SKM-1 (cell line): Measurements from ENCODE around the gene MYBPHL.

ENCODE experiments used
- DNase-seq: peaks from one replicate; lab custom pipeline; 2025; ENCODE audit not compliant: unreplicated experiment; lab: John Stamatoyannopoulos, UW

Gene MYBPHL

DNA sequence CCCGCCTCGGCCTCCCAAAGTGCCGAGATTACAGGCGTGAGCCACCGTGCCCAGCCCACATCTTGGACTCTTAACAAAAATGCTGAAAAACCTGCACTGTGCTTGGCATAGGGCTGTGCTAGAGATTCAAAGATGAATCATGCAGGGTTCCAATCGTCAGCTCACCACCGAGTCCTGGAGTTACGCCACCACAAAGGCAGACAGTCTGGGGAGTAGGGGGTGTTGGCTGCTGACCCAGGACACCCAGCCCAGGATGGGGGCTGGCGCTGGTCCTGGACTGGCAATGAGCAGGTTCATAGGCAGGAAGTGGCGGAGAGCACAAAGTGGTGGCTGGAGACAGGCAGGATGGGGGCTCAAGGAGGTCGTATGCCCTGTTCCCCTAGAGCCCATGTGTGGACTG is 39.8 kb downstream of the MYBPHL start:
- DNase-seq, result no peak

DNA sequence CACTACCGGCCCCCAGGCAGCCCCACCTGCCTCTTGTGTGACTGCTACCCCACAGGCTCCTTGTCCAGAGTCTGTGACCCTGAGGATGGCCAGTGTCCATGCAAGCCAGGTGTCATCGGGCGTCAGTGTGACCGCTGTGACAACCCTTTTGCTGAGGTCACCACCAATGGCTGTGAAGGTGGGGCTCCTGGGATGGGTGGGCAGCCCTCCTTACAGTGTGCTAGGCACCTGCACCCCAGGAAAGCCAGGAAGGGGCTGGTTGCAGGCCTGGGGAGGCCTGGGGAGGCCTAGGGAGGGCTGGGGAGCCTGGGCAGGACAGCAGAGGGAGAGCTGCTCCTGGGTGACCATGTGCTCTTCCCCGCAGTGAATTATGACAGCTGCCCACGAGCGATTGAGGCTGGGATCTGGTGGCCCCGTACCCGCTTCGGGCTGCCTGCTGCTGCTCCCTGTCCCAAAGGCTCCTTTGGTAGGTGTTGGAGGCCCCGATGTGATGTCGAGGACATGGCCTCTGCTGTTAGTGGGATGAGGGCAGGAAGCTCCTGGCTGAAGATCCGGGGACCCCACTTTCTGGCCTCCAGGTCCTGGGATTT is 41.0 kb downstream of the MYBPHL start:
- DNase-seq, result no peak

DNA sequence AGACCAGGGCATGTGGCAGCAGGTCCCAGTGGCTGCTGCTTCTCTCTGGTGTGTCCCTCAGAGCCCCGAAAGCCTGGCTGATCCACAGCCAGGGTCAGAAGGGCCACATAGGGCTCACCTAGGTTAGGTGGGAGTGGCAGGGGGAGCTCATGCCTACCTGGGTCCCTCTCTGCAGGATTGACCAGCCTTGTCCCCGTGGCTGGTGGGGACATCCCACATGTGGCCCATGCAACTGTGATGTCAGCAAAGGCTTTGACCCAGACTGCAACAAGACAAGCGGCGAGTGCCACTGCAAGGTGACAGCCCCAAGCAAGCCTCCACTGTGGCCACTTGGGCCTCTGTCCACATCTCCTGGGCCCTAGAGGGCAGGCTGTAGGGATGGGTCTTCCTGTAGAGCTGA is 41.8 kb downstream of the MYBPHL start:
- DNase-seq, result no peak

DNA sequence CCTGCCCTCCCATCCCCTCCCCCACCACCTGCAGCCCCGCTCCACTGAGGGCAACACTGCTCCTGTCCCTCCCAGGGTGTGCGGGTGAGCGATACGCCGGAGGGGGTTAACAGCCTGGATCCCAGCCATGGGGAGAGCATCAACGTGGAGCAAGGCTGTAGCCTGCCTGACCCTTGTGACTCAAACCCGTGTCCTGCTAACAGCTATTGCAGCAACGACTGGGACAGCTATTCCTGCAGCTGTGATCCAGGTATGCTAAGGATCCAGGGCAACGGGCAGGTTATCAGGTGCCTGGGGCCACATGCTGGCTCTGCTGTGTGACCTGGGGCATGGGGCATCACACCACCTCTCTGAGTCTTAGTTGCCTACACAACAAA is 42.4 kb downstream of the MYBPHL start:
- no peak for DNase-seq

DNA sequence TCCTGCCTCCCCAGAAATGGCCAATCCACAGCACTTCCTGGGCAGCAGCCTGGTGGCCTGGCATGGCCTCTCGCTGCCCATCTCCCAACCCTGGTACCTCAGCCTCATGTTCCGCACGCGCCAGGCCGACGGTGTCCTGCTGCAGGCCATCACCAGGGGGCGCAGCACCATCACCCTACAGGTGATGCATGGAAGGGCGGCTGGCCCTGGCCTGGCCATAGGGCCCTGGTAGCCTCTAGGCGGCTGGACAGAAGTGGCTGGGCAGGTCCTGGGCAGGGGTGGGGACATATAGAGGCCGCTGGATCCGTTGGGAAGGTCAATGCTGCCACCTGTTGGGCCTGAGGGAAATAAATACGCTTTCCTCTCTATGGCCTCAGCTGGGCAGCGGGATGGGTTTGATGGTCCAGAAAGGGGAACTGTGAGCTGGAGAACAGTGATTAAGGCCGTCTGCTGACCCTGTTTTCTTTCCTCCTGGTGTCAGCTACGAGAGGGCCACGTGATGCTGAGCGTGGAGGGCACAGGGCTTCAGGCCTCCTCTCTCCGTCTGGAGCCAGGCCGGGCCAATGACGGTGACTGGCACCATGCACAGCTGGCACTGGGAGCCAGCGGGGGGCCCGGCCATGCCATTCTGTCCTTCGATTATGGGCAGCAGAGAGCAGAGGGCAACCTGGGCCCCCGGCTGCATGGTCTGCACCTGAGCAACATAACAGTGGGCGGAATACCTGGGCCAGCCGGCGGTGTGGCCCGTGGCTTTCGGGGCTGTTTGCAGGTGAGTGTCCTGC is 43.0 kb downstream of the MYBPHL start:
- peak; percentile 8 for DNase-seq

DNA sequence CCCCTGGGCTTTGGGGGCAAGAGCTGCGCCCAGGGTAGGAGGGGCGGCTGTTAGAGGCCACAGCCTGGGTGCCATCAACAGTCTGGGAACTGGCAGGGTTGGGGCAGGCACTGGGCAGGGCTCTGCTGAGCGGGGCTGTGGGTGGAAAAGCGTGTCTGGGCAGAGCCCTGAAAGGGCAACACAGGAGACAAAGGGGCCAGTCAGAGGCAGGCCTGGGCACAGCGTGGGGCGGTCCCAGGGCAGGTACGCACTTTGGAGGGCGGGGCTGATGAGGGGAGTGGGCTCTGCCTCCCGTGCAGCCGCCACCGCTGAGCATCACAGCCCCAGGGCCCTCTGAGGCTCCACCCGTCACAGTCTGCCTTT is 43.6 kb downstream of the MYBPHL start:
- DNase-seq, result no peak

DNA sequence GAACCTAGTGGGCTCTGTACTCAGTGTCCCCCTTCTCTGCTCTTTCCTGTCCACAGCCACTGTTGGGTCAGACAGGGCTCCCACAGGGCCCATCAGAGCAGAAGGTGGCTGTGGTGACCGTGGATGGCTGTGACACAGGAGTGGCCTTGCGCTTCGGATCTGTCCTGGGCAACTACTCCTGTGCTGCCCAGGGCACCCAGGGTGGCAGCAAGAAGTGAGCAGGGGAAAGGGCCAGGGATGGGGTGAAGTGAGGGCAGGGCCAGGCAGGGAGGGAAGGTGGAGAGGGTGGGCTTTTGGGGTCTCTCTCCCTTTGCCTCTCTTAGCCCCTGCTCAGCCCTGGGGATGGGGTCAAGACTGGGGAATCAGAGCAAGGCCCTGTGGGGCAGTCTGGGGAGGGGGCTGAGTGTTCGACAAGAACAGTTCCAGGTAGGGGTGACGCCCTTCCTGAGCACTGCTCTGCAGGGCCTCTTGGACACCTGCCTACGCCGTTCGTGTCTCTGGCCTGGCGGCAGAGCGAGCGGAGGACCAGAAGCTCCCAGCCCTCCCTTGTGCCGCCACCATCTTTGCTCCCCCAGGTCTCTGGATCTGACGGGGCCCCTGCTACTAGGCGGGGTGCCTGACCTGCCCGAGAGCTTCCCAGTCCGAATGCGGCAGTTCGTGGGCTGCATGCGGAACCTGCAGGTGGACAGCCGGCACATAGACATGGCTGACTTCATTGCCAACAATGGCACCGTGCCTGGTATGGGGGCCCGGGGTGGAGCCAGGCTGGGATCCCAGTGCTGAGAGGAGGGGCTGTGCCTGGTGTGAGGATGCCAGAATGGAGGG is 44.4 kb downstream of the MYBPHL start:
- DNase-seq, result no peak

DNA sequence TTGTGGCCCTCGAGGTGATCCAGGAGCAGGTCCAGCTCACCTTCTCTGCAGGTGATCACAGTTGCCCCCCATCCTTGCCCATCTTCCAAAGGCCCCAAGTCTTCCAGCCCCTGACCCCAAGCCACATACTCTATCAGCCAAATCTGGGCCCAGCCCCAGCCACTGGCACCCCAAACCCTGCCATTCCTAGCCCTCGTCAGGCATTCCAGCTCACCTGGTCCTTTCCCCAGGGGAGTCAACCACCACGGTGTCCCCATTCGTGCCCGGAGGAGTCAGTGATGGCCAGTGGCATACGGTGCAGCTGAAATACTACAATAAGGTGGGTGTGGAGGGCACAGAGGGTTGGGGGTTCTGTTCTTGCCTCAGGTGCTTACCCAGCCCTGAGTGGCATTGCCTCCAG is 45.2 kb downstream of the MYBPHL start:
- no peak for DNase-seq

DNA sequence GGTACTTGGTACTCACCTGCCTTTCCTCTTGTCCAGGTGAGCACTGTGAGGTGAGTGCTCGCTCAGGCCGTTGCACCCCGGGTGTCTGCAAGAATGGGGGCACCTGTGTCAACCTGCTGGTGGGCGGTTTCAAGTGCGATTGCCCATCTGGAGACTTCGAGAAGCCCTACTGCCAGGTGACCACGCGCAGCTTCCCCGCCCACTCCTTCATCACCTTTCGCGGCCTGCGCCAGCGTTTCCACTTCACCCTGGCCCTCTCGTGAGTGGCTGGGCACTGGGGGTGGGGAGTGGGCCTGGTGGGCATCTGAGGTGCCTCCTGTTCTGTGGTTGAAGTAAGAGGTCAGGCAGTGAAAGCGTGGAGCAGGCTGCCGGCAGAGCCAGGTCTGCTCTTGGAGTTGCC is 45.8 kb downstream of the MYBPHL start:
- no peak for DNase-seq

DNA sequence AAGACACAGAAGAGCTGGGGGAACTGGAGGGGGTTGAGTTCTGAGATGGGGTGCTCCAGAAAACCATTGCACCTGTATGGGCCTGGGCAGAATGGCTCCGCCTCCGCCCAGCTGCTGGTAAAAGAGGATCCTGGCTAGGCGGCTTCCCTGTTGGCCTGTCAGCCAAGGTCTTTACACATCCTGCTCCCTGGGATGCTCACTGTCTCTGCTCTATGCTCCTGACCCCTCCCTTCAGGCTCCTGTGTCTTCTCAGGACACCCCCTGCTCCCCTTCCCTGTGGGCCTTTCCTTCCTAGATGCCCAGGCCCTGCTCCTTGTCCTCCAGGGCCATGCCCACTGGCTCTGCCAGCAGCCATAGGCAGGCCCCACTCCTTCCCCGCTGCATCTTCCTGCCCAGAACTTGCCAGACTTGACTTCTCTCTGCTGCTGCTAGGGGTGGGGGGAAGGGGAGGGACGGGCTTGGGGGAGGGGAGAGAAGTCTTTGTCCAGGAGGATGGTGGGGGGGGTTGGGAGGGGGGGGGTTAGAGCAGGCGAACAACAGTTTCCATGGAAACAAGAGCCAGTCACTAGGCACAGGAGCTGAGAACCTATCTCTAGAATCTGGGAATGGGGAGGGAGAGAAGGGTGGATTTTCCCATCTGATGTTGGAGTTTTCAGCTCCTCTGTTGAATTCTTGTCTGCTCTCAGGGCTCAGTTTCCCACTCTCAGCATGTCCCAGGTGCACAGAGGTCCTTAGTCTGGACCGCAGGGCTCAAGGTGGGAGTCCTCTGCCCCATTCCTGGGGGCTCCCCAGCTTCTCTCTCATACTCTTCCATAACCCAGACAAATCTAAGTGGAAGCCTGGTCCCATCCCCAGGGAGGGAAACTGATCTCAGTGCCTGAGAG is 46.9 kb downstream of the MYBPHL start:
- DNase-seq, result no peak

DNA sequence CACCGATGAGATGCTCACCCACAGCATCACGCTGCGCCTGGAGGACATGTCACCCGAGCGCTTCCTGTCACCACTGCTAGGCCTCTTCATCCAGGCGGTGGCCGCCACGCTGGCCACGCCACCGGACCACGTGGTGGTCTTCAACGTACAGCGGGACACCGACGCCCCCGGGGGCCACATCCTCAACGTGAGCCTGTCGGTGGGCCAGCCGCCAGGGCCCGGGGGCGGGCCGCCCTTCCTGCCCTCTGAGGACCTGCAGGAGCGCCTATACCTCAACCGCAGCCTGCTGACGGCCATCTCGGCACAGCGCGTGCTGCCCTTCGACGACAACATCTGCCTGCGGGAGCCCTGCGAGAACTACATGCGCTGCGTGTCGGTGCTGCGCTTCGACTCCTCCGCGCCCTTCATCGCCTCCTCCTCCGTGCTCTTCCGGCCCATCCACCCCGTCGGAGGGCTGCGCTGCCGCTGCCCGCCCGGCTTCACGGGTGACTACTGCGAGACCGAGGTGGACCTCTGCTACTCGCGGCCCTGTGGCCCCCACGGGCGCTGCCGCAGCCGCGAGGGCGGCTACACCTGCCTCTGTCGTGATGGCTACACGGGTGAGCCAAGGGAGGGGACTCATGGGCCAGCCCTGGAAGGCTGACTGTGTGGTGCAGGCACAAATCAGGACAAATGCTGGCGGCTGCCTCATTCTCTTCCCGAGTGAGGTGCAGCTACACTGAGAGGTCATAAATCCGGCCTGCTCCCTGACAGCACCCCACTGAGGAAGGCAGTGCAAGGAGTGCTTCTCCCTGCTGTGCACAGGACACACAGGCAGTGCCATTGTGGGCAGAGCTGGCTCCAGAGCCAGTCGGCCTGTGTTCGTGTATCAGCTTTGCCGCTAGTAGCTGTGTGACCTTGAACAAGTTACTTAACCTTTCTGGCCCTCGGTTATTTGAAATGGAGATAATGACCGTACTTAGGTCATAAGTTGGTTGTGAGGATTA is 48.0 kb downstream of the MYBPHL start:
- no peak for DNase-seq

DNA sequence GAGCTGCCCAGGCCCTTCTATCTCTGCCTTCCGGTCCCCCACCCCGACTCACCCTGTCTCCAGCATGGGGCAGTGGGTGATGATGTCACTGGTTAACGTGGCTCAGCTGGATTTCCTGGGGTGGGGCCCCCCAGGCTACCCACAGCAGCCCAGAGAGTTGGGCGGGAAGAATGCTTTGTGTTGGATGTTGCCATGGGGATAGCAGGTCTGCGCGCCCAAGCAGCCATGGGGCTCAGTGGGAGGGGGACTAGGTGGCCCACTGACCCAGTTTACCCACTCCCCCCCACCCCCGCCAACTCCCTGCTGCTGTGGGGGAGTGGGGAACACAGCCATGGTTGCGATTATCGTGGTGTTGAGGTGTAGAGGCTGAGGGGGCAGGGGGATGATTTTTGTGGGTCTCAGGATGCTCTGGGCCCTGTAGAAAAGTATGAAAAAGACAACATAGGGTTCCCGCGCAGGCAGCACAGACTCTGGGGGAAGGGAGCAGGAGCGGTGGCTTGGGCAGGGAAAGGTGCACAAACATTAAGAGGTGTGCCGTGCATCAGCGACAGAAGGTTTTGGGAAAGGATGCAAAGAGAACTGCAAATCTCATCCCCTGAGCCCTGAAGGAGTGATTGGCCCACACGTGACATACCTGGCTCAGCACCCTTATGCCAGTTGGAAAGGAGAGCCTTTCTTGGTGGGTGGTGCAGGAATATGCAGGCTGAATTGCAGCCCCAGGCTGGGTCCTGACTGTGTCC is 49.0 kb downstream of the MYBPHL start:
- no peak for DNase-seq

DNA sequence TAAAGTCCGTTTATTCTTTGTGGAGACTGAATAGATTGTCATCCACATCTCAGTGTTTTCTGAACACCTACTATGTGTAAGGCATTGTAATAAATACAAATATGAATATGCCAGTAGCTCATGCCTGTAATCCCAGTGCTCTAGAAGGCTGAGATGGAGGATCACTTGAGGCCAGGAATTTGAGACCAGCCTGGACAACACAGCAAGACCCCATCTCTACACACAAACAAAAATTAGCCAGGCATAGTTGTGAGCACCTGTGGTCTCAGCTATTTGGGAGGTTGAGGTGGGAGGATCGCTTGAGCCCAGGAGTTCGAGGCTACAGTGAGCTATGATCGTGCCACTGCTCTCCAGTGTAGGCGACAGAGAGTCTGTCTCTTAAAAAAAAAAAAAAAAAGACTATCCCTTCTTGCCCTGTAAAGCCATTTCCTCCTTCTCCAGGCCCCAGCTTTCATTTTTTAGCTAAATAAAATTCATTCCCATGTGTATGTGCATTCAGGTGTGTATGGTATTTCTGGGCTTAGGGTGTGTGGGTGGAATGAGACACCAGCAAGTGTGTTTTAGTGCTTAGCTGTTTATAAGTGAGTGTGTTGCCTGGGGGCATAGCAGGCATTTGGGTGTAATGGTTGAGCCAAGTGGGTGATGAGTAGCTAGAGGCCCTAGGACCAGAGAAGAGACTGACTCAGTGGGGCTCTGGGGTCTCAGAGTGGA is 49.7 kb downstream of the MYBPHL start:
- no peak for DNase-seq

DNA sequence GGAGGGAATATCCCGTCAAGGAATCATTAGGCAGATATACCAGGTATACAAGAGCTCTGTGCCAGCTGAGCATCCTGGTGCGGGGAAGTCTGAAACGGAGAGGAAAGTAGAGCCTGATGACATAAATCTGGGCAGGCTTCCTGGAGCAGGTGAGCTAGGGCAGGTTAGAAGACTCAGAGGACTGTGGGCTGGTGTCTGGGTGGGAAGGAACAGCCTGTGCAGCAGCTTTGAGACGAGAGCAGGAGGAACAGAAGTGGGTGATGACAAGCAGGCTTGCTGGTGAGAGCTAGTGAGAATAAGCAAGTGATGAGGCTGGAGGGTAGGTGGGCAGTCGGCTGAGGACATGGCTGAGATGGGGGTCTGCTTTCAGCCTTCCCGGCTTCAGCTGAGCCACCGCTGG is 50.7 kb downstream of the MYBPHL start:
- no peak for DNase-seq

DNA sequence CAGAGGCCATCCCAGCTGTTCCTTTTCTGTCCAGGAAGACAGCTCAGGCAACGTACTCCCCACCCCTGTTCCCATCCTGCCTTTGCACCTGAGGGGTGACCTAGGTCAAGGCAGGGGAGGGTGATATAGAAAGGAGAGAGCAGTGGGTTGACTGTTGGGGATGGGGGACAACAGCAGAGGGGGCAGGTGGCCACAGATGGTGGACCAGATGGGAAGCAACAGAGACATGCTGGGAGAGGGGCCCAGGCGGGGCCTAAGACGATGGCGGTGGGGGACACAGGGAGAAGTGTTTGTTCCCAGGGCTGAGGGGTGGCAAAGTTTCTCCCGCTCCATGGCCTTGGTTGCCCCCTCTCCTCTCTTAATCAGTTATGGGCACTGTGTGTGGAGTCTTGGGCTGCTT is 51.1 kb downstream of the MYBPHL start:
- DNase-seq, result no peak

DNA sequence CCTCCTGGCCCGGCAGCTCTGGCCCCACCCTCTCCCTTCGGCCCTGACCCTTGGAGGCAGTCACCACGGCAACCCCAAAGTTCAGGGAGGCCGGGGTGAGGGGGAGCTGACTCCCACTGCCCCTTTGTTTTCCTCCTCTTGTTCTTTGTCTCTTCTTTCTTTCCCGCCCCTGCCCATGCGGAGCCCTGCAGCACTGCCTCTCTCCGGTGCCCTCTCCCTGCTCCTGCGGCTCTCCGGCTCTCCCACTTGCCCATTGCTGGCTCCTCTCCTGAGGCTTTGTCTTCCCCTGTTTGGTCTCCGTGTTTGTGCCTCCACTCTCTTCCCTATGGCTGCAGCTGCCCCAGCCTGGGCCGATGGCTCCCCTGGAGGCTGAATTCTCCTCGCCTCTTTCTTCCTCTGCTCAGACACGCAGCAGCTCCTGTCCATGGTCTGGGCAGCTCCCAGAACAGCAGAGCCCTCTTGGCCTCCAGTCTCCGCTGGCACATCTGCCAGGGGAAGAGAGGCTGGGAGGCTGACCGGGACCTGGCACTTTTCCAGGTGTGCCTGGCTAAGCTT is 51.6 kb downstream of the MYBPHL start:
- no peak for DNase-seq

DNA sequence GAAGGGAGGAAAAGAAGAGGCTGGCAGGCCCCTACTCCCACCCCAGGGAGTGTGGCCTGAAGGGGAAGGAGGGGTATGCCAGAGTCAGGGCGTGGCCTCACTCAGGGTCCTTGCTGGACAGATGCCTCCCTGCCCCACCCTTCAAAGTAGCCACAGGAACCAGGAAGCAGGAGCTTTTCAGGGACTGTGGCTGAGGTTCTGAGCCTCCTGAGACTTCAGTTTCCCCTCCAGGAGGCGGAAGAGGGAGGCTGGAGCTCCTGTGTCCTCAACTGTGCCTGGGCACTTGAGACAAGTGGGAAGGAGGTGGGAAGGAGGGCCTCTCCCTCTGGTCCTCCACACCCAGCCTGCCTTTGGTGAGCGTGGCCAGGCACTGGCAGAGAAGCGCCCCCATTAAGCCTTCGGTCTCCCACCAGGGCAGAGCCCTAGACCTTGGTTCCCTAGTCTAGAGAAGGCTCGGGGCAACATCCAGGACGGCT is 52.2 kb downstream of the MYBPHL start:
- DNase-seq, result no peak
